22Rv1 (cell line): Measurements from ENCODE around the gene GDI1.

ENCODE experiments used
- H3K27ac ChIP-seq: fragments of 450-650 bp; 2 replicates; pipeline ENCODE4 v1.5.1; 2017
- ZFX ChIP-seq: fragments of 450-650 bp; IDR thresholded peaks from 2 replicates; pipeline ENCODE4 v1.6.1; 2017; ENCODE audit warnings: antibody characterized with exemption, borderline replicate concordance
- TF ChIP-seq, protein P1 (sequence below): fragments of 450-650 bp; IDR thresholded peaks from 2 replicates; pipeline ENCODE4 v1.5.1; 2017; ENCODE audit warnings: mild to moderate bottlenecking

GDI1 gene

DNA sequence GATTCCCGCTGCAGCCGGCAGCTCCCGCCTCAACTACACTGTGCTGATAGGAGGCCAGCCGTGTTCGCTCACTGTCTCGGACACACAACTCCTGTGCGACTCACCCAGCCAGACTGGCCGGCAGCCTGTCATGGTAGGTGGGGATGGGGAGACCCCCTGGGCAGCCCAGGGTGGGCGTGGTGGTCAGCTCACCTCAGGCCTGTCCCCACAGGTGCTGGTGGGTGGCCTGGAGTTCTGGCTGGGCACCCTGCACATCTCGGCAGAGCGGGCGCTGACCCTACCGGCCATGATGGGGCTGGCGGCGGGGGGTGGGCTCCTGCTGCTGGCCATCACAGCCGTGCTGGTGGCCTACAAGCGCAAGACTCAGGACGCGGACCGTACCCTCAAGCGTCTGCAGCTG, 30.6 kb downstream of the GDI1 start:
- TF ChIP-seq, protein P1, sequence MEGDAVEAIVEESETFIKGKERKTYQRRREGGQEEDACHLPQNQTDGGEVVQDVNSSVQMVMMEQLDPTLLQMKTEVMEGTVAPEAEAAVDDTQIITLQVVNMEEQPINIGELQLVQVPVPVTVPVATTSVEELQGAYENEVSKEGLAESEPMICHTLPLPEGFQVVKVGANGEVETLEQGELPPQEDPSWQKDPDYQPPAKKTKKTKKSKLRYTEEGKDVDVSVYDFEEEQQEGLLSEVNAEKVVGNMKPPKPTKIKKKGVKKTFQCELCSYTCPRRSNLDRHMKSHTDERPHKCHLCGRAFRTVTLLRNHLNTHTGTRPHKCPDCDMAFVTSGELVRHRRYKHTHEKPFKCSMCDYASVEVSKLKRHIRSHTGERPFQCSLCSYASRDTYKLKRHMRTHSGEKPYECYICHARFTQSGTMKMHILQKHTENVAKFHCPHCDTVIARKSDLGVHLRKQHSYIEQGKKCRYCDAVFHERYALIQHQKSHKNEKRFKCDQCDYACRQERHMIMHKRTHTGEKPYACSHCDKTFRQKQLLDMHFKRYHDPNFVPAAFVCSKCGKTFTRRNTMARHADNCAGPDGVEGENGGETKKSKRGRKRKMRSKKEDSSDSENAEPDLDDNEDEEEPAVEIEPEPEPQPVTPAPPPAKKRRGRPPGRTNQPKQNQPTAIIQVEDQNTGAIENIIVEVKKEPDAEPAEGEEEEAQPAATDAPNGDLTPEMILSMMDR: no peak
- TF ChIP-seq ZFX: no peak
- H3K27ac ChIP-seq: no peak overlapping the region

DNA sequence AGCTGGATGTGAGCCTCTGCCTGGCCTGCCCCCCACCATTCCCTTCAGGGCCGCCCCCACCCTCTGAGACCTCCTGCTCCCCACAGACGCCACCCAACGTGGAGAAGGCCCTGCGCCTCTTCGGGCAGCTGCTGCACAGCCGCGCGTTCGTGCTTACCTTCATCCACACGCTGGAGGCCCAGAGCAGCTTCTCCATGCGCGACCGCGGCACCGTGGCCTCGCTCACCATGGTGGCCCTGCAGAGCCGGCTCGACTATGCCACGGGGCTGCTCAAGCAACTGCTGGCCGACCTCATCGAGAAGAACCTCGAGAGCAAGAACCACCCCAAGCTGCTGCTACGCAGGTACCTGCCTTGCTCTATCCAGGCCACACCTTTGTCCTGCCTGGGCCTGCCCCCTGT, 31.3 kb downstream of the GDI1 start:
- TF ChIP-seq, protein P1: no peak
- no peak for TF ChIP-seq ZFX
- H3K27ac ChIP-seq: no peak overlapping the region

DNA sequence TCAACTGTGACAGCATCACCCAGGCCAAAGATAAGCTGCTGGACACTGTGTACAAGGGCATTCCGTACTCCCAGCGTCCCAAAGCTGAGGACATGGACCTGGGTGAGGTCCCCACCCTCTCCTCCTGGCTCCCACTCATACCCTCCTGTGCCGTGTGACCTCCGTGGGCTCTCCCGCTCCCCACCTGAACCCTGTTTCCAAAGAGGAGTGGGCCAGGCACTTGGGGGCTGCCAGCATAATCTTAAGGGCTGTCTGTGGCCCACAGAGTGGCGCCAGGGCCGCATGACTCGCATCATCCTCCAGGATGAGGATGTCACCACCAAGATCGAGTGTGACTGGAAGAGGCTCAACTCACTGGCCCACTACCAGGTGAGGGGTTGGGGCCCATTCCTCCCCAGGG, 32.2 kb downstream of the GDI1 start:
- TF ChIP-seq, protein P1: no peak
- TF ChIP-seq ZFX: no peak
- H3K27ac ChIP-seq: no peak overlapping the region

DNA sequence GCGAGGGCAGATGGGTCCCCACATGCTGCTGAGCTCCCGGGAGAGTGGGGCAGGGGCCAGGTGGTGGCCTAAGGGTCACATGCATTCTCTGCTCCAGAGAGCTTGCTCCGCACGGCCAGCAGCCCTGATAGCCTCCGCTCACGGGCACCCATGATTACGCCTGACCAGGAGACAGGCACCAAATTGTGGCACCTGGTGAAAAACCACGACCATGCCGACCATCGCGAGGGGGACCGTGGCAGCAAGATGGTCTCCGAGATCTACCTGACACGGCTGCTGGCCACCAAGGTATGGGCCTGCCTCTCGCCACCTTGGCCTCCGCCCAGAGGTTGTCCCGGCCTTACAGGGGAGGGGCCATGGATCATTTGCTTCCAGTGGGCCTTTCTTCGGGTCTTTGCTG, 32.9 kb downstream of the GDI1 start:
- TF ChIP-seq ZFX: no peak
- TF ChIP-seq, protein P1: no peak
- H3K27ac ChIP-seq: no peak overlapping the region

DNA sequence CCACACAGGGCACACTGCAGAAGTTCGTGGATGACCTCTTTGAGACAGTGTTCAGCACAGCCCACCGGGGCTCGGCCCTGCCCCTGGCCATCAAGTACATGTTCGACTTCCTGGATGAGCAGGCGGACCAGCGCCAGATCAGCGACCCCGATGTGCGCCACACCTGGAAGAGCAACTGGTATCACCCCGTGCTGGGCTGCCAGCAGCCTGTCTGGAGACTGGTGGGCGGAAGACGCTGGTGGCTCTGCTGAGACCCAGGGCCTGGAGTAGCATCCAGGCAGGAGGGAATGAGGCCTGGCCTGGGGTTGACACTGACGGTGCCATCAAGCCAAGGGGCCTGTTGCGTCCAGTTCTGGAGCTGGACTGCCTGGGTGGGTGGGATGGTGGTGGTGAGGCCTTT, 33.5 kb downstream of the GDI1 start:
- H3K27ac ChIP-seq: no peak overlapping the region
- TF ChIP-seq ZFX: no peak
- TF ChIP-seq, protein P1: no peak

DNA sequence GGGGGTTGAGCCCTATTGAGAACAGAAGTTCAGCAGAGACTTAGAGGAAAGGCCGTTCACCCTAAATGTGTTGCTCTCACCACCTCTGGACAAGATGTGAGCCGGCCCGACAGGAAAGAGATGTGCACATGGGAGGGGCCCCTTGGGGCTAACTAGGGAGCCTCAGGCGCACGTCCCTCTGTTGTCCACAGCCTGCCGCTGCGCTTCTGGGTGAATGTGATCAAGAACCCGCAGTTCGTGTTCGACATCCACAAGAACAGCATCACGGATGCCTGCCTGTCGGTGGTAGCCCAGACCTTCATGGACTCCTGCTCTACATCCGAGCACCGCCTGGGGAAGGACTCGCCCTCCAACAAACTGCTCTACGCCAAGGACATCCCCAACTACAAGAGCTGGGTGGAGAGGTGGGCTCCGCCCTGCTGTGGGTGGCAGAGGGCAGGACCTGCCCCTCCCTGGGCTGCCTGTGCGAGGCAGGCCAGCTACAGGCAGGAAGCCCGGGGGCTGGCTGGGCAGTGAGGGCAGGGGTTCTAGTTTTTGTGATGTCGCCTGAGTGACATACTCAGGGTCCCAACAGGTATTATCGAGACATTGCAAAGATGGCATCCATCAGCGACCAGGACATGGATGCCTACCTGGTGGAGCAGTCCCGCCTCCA, 34.1 kb downstream of the GDI1 start:
- no peak overlapping the region for H3K27ac ChIP-seq
- TF ChIP-seq ZFX: no peak
- TF ChIP-seq, protein P1: no peak

DNA sequence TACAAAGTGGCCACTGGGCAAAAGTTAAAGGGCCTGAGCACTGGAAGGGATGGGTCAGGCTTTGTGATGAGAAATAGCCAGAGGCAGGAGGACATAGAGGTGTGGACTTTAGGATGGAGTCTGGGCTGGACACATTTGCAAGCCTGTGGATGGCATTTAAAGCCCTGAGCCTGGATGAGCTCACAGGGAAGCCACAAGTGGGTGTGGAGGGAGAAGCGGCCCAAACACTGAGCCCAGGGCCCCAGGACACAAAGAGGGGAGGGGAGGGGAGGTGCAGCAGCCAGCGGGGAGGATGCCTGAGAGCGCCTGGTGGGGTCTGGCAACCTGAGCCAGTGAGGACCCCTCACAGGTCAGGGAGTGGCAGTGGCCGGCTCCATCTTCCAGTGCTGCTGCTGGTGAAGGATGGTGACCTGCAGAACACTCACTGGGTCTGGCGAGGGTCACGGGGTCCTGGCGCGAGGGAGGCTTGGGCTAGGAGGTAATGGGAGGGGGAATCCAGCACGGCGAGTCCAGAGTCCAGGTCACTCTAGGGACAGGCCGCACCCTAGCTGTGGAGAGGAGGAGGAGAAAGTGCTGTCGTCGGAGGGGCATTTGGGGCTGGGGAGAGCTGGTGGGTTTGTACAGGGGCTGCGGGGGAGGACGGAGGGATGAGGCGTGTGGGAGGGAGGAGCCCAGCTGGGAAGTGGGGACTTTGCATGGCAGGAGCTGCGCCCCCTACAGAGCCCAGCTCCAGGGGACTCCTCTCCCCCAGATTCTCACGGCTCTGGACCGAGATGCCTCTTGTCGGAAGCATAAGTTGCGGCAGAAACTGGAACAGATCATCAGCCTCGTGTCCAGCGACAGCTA, 35.1 kb downstream of the GDI1 start:
- no peak overlapping the region for H3K27ac ChIP-seq
- TF ChIP-seq ZFX: no peak
- TF ChIP-seq, protein P1: no peak
